Fibroblast of peridontal ligament (primary cell): ENCODE data around the gene SLC46A3.
"Not testable (repeated sequence)": the region's sequence is repeated elsewhere in the genome, so short reads cannot be mapped to it uniquely, and the experiment has no call there.

Source experiments
- DNase-seq: peaks from one replicate; pipeline ENCODE4 v3.0.0-alpha.2; 2010; ENCODE audit errors: extremely low read depth

SLC46A3 gene

GRCh38 chr13:28718543-28719226 is at the start of gene SLC46A3:
Gene SLC46A3, minus strand, starts transcription at chr13:28718970. Its CDS starts 972 bp downstream, at chr13:28717998.
- DNase-seq = peak; percentile 96

GRCh38 chr13:28763887-28764286 is 45.1 kb upstream of the SLC46A3 start:
- no peak for DNase-seq

GRCh38 chr13:28761586-28761985 is 42.8 kb upstream of the SLC46A3 start:
- no peak for DNase-seq

GRCh38 chr13:28755546-28755870 is 36.7 kb upstream of the SLC46A3 start:
- no peak for DNase-seq

- peak; percentile 11 for DNase-seq
Measured at GRCh38 chr13:28754698-28755545, 36.2 kb upstream of the SLC46A3 start.

GRCh38 chr13:28753946-28754345 is 35.2 kb upstream of the SLC46A3 start:
- DNase-seq = no peak

GRCh38 chr13:28753208-28753892 is 34.6 kb upstream of the SLC46A3 start:
- DNase-seq = peak; percentile 97

- DNase-seq = no peak
Measured at GRCh38 chr13:28751175-28751960, 32.6 kb upstream of the SLC46A3 start.

- DNase-seq = peak; percentile 15
Measured at GRCh38 chr13:28750187-28751045, 31.6 kb upstream of the SLC46A3 start.

- DNase-seq = no peak
Measured at GRCh38 chr13:28747851-28748250, 29.1 kb upstream of the SLC46A3 start.

GRCh38 chr13:28746287-28746612 is 27.5 kb upstream of the SLC46A3 start:
- DNase-seq = no peak

- no peak for DNase-seq
Measured at GRCh38 chr13:28744656-28745055, 25.9 kb upstream of the SLC46A3 start.

GRCh38 chr13:28744091-28744536 is 25.3 kb upstream of the SLC46A3 start:
- peak; percentile 69 for DNase-seq

- DNase-seq = no peak
Measured at GRCh38 chr13:28743499-28744083, 24.8 kb upstream of the SLC46A3 start.

- DNase-seq = no peak
Measured at GRCh38 chr13:28743020-28743419, 24.2 kb upstream of the SLC46A3 start.

GRCh38 chr13:28742445-28742844 is 23.7 kb upstream of the SLC46A3 start:
- DNase-seq = not testable (repeated sequence)

GRCh38 chr13:28741084-28741491 is 22.3 kb upstream of the SLC46A3 start:
- peak; percentile 54 for DNase-seq

- DNase-seq = no peak
Measured at GRCh38 chr13:28739376-28739775, 20.6 kb upstream of the SLC46A3 start.

GRCh38 chr13:28735481-28736029 is 16.8 kb upstream of the SLC46A3 start:
- DNase-seq = no peak

- no peak for DNase-seq
Measured at GRCh38 chr13:28734906-28735305, 16.1 kb upstream of the SLC46A3 start.
